Parathyroid adenoma (tissue), 2 donors: ENCODE measurements around the gene TC2N.

Experiments used
- H2AFZ ChIP-seq: fragments of 300-600 bp; sonication (generic); one replicate; pipeline ENCODE4 v1.7.0; 2017; ENCODE audit warnings: antibody characterized with exemption, mild to moderate bottlenecking
- H3K27ac ChIP-seq: fragments of 300-600 bp; sonication (generic); one replicate; pipeline ENCODE4 v1.7.0; 2017
- H3K27me3 ChIP-seq: fragments of 300-600 bp; sonication (generic); one replicate; pipeline ENCODE4 v1.7.0; 2017; ENCODE audit warnings: low read length; ENCODE audit not compliant: control insufficient read depth, insufficient read depth
- H3K36me3 ChIP-seq: fragments of 300-600 bp; sonication (generic); one replicate; pipeline ENCODE4 v1.7.0; 2017; ENCODE audit warnings: low read length; ENCODE audit not compliant: control insufficient read depth, insufficient read depth
- H3K4me1 ChIP-seq: fragments of 300-600 bp; sonication (generic); one replicate; pipeline ENCODE4 v1.7.0; 2017; ENCODE audit warnings: control low read depth
- H3K4me2 ChIP-seq: fragments of 300-600 bp; sonication (generic); one replicate; pipeline ENCODE4 v1.7.0; 2017; ENCODE audit warnings: low read length
- H3K4me3 ChIP-seq: fragments of 300-600 bp; sonication (generic); one replicate; pipeline ENCODE4 v1.7.0; 2017; ENCODE audit warnings: low read depth, low read length
- H3K79me2 ChIP-seq: fragments of 300-600 bp; sonication (generic); one replicate; pipeline ENCODE4 v1.7.0; 2017; ENCODE audit warnings: control low read depth
- H3K9ac ChIP-seq: fragments of 300-600 bp; sonication (generic); one replicate; pipeline ENCODE4 v1.7.0; 2017; ENCODE audit warnings: mild to moderate bottlenecking
- H3K9me3 ChIP-seq: fragments of 300-600 bp; sonication (generic); one replicate; pipeline ENCODE4 v1.7.0; 2017; ENCODE audit warnings: low read length; ENCODE audit not compliant: control insufficient read depth
- CTCF ChIP-seq: fragments of 300-600 bp; sonication (generic); IDR thresholded peaks from one replicate; pipeline ENCODE4 v1.7.0; 2017; ENCODE audit warnings: antibody characterized with exemption, mild to moderate bottlenecking
- donor health status: primary hyperparathyroidism.

The TC2N gene

GRCh38 chr14:91866511-91867295 is 633 bp downstream of the TC2N start:
- no peaks in the 10 kb centered on the region for H3K9me3 ChIP-seq
- H3K36me3 ChIP-seq, result no peaks in the 10 kb centered on the region
- H3K27ac ChIP-seq, result no peak overlapping the region
- no peak overlapping the region for H3K4me3 ChIP-seq
- no peaks in the 10 kb centered on the region for H3K79me2 ChIP-seq
- H3K27me3 ChIP-seq, result no peaks in the 10 kb centered on the region
- H3K4me2 ChIP-seq, result no peak overlapping the region
- no peak overlapping the region for H3K9ac ChIP-seq
- no peak for TF ChIP-seq CTCF
- H2AFZ ChIP-seq, result no peak overlapping the region
- no peaks in the 10 kb centered on the region for H3K4me1 ChIP-seq

GRCh38 chr14:91866061-91866460 is 1.3 kb downstream of the TC2N start:
- Histone ChIP-seq H3K4me1 (no peaks in the 10 kb centered on the region), H3K27ac (no peak overlapping the region), H3K4me2 (no peak overlapping the region), H3K79me2 (no peaks in the 10 kb centered on the region), H3K9ac (no peak overlapping the region), H2AFZ (no peak overlapping the region), H3K36me3 (no peaks in the 10 kb centered on the region), H3K27me3 (no peaks in the 10 kb centered on the region), H3K4me3 (no peak overlapping the region), H3K9me3 (no peaks in the 10 kb centered on the region)
- no peak for TF ChIP-seq CTCF

- Histone ChIP-seq H3K4me1 (peaks cover 4% of the 10 kb centered on the region), H3K9ac (no peak overlapping the region), H3K27me3 (no peaks in the 10 kb centered on the region), H3K27ac (no peak overlapping the region), H3K9me3 (no peaks in the 10 kb centered on the region), H3K36me3 (no peaks in the 10 kb centered on the region), H3K4me3 (no peak overlapping the region), H3K4me2 (no peak overlapping the region), H2AFZ (no peak overlapping the region), H3K79me2 (no peaks in the 10 kb centered on the region)
- TF ChIP-seq CTCF, result no peak
Observed at GRCh38 chr14:91862417-91862816, 4.9 kb downstream of the TC2N start.

- no peak for TF ChIP-seq CTCF
- H3K4me2 ChIP-seq, result no peak overlapping the region
Observed at GRCh38 chr14:91861091-91861490, 6.2 kb downstream of the TC2N start.

GRCh38 chr14:91860238-91860637 is 7.1 kb downstream of the TC2N start:
- Histone ChIP-seq H3K79me2 (no peaks in the 10 kb centered on the region), H3K4me3 (no peak overlapping the region), H3K27me3 (no peaks in the 10 kb centered on the region), H3K27ac (no peak overlapping the region), H3K36me3 (no peaks in the 10 kb centered on the region), H3K4me1 (peaks cover 4% of the 10 kb centered on the region), H3K9me3 (no peaks in the 10 kb centered on the region), H2AFZ (no peak overlapping the region), H3K9ac (no peak overlapping the region), H3K4me2 (no peak overlapping the region)
- no peak for TF ChIP-seq CTCF

More at GRCh38 chr14:91861091-91861490, 6.2 kb downstream of the TC2N start:
- Histone ChIP-seq H2AFZ (no peak overlapping the region), H3K36me3 (no peaks in the 10 kb centered on the region), H3K9ac (no peak overlapping the region), H3K4me1 (peaks cover 4% of the 10 kb centered on the region), H3K9me3 (no peaks in the 10 kb centered on the region), H3K27me3 (no peaks in the 10 kb centered on the region), H3K4me3 (no peak overlapping the region), H3K27ac (no peak overlapping the region), H3K79me2 (no peaks in the 10 kb centered on the region)
